HUES6 (cell line): ENCODE measurements around the gene ACTR1A.
"Not testable (repeated sequence)": the region's sequence is repeated elsewhere in the genome, so short reads cannot be mapped to it uniquely, and the experiment has no call there.

Experiments used
- H3K27ac ChIP-seq: 2 replicates; pipeline ENCODE4 v1.7.0; 2013; ENCODE audit warnings: low read depth, mild to moderate bottlenecking, low read length, inconsistent platforms
- H3K27me3 ChIP-seq: 2 replicates; pipeline ENCODE4 v1.6.1; 2013; ENCODE audit warnings: low read length; ENCODE audit not compliant: control insufficient read depth, insufficient read depth
- H3K36me3 ChIP-seq: 2 replicates; pipeline ENCODE4 v1.6.1; 2013; ENCODE audit warnings: low read length; ENCODE audit not compliant: control insufficient read depth, insufficient read depth
- H3K4me1 ChIP-seq: 2 replicates; pipeline ENCODE4 v1.6.1; 2013; ENCODE audit warnings: low read length; ENCODE audit not compliant: control insufficient read depth, insufficient read depth
- H3K4me3 ChIP-seq: 2 replicates; pipeline ENCODE4 v1.5.1; 2013; ENCODE audit warnings: low read depth, low read length
- H3K9ac ChIP-seq: one replicate; pipeline ENCODE4 v1.6.1; 2013; ENCODE audit warnings: mild to moderate bottlenecking, low read length
- H3K9me3 ChIP-seq: 2 replicates; pipeline ENCODE4 v1.6.1; 2013; ENCODE audit warnings: low read depth, low read length; ENCODE audit not compliant: control insufficient read depth, insufficient read depth

ACTR1A gene

DNA sequence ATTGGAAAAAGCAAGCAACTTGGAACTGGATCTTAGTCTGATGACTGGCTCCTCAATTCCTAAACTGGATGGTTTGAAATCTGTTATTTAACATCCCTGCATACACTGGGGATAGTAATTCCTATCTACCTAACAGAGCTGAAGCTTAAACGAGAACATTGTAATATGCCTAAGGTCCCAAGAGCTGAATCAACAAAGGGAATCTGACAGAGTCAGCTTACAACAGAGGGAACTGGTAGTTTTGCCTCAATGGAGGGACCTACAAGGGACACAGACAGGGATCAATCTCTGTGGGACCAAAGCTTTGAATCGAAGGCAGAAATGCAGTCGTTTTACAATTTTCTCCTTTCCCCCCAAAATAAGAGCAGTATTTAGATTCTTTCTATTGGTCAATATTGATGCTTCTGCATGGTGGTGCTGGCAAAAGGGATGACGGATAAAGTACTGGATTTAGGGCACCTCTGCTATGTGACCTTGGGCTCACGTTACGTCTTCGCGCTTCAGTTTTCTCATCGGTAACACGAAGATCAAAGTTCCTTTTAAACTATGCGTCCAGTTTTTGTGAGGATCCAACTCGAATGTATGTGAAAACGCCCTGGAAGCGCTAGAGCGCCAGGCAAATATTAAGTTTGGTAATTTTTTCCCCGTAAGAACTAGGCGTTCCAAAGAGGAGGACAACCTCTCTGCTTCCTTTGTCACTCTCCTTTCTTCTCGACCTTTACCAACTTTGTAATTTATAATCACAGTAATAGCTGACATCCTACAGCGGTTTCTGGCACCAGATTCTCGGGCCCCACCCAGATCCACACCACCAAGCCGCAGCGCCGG, 1.1 kb downstream of the ACTR1A start:
- H3K9ac ChIP-seq, result peak overlapping the region; percentile 70
- peaks cover 8% of the 10 kb centered on the region; the same call in 1 of the 2 replicates for H3K36me3 ChIP-seq
- H3K27me3 ChIP-seq, result peaks cover 16% of the 10 kb centered on the region
- H3K27ac ChIP-seq, result no peak overlapping the region
- H3K9me3 ChIP-seq, result no peaks in the 10 kb centered on the region
- H3K4me1 ChIP-seq, result peaks cover 12% of the 10 kb centered on the region
- peak overlapping the region; percentile 88 for H3K4me3 ChIP-seq

DNA sequence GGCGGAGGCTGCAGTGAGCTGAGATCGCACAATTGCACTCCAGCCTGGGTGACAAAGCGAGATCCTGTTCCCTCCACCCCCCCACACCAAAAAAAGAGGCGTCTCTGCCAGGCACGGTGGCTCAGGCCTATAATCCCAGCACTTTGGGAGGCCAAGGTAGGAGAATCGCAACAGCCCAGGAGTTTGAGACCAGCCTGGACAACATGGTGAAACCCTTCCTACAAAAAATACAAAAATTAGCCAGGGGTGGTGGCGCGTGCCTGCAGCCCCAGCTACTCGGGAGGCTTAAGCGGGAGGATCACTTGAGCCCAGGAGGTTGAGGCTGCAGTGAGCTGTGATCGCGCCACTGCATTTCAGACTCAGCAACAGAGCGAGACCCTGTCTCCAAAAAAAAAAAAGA, 1.8 kb downstream of the ACTR1A start:
- not testable (repeated sequence) for H3K27ac ChIP-seq, H3K4me3 ChIP-seq, H3K9me3 ChIP-seq, H3K9ac ChIP-seq, H3K36me3 ChIP-seq
- H3K4me1 ChIP-seq, result peaks cover 12% of the 10 kb centered on the region
- peaks cover 12% of the 10 kb centered on the region for H3K27me3 ChIP-seq

DNA sequence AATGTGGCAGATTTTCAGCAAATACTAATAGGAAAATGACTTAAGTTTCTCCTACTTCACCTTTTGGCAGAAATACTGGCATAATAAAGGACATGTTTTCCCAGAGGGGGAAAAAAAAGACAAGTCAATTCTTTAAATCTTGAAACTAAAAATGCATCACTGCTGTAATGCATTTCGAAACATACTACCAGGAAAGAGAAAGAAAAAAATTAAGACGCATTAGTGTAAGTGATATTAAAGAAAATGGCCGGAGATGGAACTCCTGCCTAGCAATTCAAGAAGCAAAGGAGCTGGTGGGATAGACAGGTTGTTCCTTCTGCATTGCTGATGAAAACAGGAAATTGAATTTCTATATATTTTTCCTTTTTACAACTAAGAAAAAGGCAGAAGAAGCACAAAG, 3.2 kb downstream of the ACTR1A start:
- Histone ChIP-seq H3K27ac (no peak overlapping the region), H3K4me3 (no peak overlapping the region), H3K36me3 (peaks cover 3% of the 10 kb centered on the region; the same call in 1 of the 2 replicates), H3K27me3 (no peaks in the 10 kb centered on the region), H3K4me1 (0 out of 2 replicates have a peak, but pooled peaks cover 4% of the 10 kb centered on the region), H3K9me3 (no peaks in the 10 kb centered on the region), H3K9ac (no peak overlapping the region)

DNA sequence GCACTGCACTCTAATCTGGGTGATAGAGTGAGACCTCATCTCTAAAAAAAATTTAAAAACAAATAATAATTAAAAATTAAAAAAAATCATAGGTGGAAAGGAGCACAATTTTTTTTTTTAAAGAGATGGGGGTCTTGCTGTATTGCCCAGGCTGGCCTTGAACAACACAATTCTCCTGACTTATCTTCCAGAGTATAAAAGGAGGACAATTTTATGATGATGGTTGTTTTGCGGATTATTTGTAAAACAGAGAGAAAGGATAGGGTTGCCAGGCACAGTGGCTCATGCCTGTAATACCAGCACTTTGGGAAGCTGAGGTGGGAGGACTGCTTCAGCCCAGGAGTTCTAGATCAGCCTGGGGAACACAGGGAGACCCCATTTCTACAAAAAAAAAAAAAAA, 5.0 kb downstream of the ACTR1A start:
- H3K4me3 ChIP-seq, result no peak overlapping the region
- H3K4me1 ChIP-seq, result 0 out of 2 replicates have a peak, but pooled peaks cover 4% of the 10 kb centered on the region
- no peak overlapping the region for H3K9ac ChIP-seq
- H3K36me3 ChIP-seq, result peaks cover 3% of the 10 kb centered on the region; the same call in 1 of the 2 replicates
- H3K9me3 ChIP-seq, result no peaks in the 10 kb centered on the region
- no peaks in the 10 kb centered on the region for H3K27me3 ChIP-seq
- no peak overlapping the region for H3K27ac ChIP-seq

DNA sequence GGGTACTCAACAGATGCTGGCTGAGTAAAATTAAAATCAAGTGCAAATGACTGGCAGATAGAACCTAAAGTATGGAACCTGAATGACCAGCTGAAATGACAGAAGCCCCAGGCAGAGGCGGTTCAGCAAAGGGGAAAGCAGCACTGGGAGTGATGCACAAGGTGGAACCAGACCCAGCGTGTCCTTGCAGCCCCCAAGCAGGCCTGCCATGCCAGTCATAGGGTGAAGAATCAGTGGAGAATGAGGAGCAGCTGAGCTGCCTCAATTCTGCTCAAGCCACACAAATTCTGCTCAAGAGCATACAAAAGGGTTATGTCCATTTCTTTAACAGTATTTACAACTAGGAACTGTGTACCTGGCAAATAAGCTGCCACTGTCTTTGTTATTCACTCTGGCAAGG, 8.7 kb downstream of the ACTR1A start:
- no peaks in the 10 kb centered on the region for H3K9me3 ChIP-seq
- H3K27me3 ChIP-seq, result no peaks in the 10 kb centered on the region
- no peak overlapping the region for H3K4me3 ChIP-seq
- peaks cover 22% of the 10 kb centered on the region for H3K36me3 ChIP-seq
- H3K4me1 ChIP-seq, result no peaks in the 10 kb centered on the region
- H3K9ac ChIP-seq, result no peak overlapping the region
- no peak overlapping the region for H3K27ac ChIP-seq

DNA sequence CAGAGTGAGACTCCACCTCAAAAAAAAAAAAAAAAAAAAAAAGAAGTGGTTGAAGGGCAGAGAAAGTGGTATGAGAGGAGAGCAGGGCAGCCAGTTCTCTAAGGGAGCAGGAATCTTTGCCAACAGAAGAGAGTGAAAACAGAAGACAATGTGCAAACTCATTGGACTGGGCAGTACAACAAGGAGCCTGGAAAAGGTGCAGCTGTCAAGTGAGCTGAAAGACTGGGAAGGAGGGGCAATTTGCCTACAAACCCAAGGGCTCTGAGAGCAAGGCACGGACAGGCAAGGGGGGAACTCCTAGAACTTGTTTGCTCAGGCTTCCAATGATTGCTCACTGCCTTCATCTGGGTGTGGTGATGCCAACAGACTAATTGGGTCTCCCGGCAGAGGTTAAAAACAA, 9.5 kb downstream of the ACTR1A start:
- peaks cover 30% of the 10 kb centered on the region for H3K36me3 ChIP-seq
- H3K9me3 ChIP-seq, result no peaks in the 10 kb centered on the region
- no peaks in the 10 kb centered on the region for H3K4me1 ChIP-seq
- H3K27me3 ChIP-seq, result no peaks in the 10 kb centered on the region
- H3K4me3 ChIP-seq, result no peak overlapping the region
- H3K9ac ChIP-seq, result no peak overlapping the region
- H3K27ac ChIP-seq, result no peak overlapping the region

DNA sequence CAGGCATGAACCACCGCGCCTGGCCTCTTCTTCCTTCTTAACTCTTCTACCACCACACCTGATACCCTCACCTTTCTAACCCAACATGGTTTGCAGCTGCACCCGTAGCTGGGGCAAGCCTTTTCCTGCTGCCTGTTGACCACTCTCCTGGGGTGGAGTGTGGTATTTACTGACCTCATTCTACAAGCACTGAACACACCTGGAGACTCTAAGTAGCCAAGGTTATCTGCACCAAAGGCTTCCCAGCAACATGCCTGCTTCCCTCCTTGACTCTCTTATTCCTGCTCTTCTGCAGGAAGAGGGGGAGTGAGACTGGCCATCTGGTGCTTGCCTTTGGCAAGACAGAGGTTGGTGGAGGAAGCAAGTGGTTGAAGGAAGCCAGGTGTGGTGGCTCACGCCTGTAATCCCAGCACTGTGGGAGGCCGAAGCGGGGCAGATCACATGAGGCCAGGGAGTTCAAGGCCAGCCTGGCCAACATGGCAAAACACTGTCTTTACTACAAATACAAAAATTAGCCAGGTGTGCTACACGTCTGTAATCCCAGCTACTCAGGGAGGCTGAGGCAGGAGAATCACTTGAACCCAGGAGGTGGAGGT, 10.1 kb downstream of the ACTR1A start:
- no peak overlapping the region for H3K27ac ChIP-seq
- H3K36me3 ChIP-seq, result peaks cover 33% of the 10 kb centered on the region
- H3K27me3 ChIP-seq, result no peaks in the 10 kb centered on the region
- no peak overlapping the region for H3K9ac ChIP-seq
- H3K4me1 ChIP-seq, result no peaks in the 10 kb centered on the region
- no peaks in the 10 kb centered on the region for H3K9me3 ChIP-seq
- H3K4me3 ChIP-seq, result no peak overlapping the region

DNA sequence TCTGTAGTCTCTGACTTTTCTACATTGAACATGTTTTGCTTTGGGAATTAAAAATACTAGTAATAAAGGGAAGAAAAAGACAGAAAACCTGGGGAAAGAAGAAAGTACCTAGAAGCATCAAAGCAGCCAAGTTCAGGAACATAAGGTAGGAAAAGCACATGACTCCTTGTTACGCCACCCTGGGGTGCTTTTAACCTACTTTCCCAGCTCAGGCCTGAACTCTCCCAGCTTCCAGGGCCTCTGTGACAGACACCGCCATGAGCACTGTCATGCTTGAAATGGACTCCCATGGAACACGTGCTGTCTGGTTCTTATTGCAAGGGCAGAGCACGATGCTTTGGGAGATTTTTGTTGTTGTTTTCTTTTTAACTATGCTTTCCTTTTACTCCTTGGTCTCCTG, 11.4 kb downstream of the ACTR1A start:
- Histone ChIP-seq H3K27ac (no peak overlapping the region), H3K9ac (no peak overlapping the region), H3K27me3 (no peaks in the 10 kb centered on the region), H3K9me3 (no peaks in the 10 kb centered on the region), H3K4me3 (no peak overlapping the region), H3K36me3 (peaks cover 42% of the 10 kb centered on the region), H3K4me1 (no peaks in the 10 kb centered on the region)

DNA sequence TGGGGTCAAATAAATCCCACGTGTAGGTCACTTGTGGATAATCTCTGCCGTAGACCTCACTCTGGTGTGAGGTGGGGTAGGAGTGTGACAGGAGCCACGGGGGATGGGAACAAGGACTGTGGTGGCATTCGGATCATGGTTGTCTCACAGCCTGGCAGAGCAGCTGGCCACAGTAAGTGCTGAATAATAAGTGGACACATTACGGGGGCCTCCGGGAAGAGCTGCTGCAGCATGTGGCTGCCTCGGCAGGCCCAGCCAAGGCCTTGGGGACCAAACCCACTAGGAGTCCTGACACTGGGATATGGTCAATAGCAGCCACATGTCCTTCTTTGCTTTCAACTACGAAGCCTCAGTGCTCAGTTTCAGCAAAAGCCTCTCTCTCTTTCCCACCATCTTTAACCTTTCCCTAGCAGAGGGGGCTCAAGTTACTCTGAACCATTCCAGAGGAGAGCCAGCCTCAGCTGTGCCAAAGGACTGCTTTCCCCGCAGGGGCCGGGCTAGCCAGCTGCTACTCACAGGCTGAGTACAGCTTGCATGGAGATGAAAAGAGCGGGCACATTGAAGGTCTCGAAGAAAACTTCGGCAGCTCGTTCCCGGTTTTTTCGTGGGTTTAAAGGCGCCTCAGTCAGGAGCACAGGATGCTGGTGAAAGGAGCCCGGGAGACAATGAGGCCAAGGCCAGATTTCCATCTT, 17.3 kb downstream of the ACTR1A start:
- Histone ChIP-seq H3K36me3 (peaks cover 91% of the 10 kb centered on the region), H3K9me3 (no peaks in the 10 kb centered on the region), H3K4me3 (no peak overlapping the region), H3K4me1 (no peaks in the 10 kb centered on the region), H3K27me3 (no peaks in the 10 kb centered on the region), H3K9ac (no peak overlapping the region), H3K27ac (no peak overlapping the region)

DNA sequence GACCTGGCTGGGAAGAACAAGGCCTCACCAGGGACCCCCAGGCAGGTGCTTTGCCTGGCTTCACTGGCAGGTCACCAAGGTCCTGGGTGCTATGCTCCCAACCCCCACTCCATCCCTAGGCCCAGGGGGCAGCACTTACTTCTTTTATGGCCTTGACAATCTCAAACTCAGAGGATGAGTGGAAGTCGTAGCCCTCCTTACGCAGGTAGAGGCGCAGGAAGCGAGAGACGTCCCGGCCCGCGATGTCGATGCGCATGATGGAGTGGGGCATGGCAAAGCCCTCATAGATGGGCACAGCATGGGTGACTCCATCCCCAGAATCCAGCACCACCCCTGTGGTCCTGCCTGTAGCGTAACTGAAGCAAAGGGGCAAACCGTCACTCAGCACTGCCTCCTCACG, 18.5 kb downstream of the ACTR1A start:
- Histone ChIP-seq H3K27ac (no peak overlapping the region), H3K27me3 (no peaks in the 10 kb centered on the region), H3K4me1 (no peaks in the 10 kb centered on the region), H3K9ac (no peak overlapping the region), H3K36me3 (peaks cover 91% of the 10 kb centered on the region), H3K9me3 (no peaks in the 10 kb centered on the region), H3K4me3 (no peak overlapping the region)

DNA sequence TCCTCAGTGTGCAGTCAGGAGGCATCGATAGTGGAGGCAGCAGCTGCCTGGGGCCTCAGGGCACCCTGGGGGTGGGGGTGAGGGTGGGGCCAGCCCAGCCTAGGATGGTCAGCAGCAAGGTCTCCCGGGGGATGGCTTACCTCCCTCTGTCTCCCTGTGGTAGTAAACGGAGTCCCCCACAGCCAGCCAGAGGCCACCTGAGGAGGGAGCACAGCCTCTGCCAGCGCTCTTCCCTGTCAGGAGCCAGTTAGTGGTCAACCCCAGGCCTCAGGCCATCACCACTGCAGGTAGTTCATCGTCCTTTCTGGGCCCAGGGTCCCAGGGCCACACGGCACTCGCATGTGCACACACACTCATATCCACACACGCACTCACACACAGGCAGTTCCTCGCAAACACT, 22.1 kb downstream of the ACTR1A start:
- Histone ChIP-seq H3K27ac (no peak overlapping the region), H3K36me3 (peaks cover 62% of the 10 kb centered on the region), H3K4me3 (no peak overlapping the region), H3K9me3 (no peaks in the 10 kb centered on the region), H3K27me3 (no peaks in the 10 kb centered on the region), H3K4me1 (no peaks in the 10 kb centered on the region), H3K9ac (no peak overlapping the region)
